HUES6 (cell line): Measurements from ENCODE around the gene CACNA1C.

Experiments used
- H3K27ac ChIP-seq: 2 replicates; pipeline ENCODE4 v1.7.0; 2013; ENCODE audit warnings: low read depth, mild to moderate bottlenecking, low read length, inconsistent platforms
- H3K27me3 ChIP-seq: 2 replicates; pipeline ENCODE4 v1.6.1; 2013; ENCODE audit warnings: low read length; ENCODE audit not compliant: control insufficient read depth, insufficient read depth
- H3K36me3 ChIP-seq: 2 replicates; pipeline ENCODE4 v1.6.1; 2013; ENCODE audit warnings: low read length; ENCODE audit not compliant: control insufficient read depth, insufficient read depth
- H3K4me1 ChIP-seq: 2 replicates; pipeline ENCODE4 v1.6.1; 2013; ENCODE audit warnings: low read length; ENCODE audit not compliant: control insufficient read depth, insufficient read depth
- H3K4me3 ChIP-seq: 2 replicates; pipeline ENCODE4 v1.5.1; 2013; ENCODE audit warnings: low read depth, low read length
- H3K9ac ChIP-seq: one replicate; pipeline ENCODE4 v1.6.1; 2013; ENCODE audit warnings: mild to moderate bottlenecking, low read length
- H3K9me3 ChIP-seq: 2 replicates; pipeline ENCODE4 v1.6.1; 2013; ENCODE audit warnings: low read depth, low read length; ENCODE audit not compliant: control insufficient read depth, insufficient read depth

Gene CACNA1C

DNA sequence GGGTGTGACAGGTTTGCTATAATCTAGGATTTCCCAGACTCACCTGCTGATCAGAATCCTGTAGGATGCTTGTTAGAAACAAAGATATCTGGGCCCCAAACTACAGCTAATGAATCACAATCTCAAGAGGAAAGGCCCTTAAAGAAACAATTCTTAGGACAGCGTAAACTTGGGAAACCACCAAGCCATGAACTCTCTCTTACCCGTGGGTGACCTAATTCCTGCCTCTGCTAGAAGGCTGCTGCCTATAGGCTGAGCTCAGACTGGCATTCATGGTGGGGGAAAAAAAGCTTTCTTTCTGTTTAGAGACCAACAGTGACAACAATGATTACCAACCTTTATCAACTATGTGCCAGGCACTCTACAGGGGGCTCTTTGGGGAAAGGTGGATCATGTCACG lies 528.0 kb downstream of the CACNA1C start:
- Histone ChIP-seq H3K27me3 (peaks cover 45% of the 10 kb centered on the region), H3K9ac (no peak overlapping the region), H3K27ac (no peak overlapping the region), H3K4me1 (no peaks in the 10 kb centered on the region; the same call in 1 of the 2 replicates), H3K9me3 (no peaks in the 10 kb centered on the region), H3K4me3 (no peak overlapping the region), H3K36me3 (no peaks in the 10 kb centered on the region)

DNA sequence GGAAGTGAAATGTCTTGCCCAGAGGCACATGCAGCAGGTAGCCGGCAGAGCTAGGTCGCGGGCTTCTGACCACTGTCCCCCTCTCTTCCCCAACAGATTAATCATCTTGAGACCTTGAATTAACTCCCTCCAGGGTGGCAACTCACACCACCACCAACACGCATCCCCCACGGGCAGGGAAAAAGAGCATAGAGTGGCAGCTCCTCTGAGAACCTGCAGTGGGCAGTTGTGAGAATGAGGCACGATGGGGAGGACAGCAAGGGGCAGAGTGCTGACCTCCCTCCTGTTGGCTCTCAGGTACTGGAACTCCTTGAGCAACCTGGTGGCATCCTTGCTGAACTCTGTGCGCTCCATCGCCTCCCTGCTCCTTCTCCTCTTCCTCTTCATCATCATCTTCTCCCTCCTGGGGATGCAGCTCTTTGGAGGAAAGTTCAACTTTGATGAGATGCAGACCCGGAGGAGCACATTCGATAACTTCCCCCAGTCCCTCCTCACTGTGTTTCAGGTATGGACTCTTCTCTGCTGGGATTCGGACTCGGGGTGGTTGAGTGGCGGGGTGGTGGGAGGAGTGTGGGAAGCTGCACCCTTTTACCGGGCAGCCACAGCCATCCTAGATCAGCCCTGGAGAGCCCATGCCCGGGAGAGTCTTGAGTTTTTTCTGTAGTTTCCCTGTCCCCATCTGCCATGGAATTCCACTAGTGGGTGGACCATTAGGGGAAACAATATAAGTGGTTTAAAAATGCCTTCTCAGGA lies 528.7 kb downstream of the CACNA1C start:
- Histone ChIP-seq H3K36me3 (no peaks in the 10 kb centered on the region), H3K27ac (no peak overlapping the region), H3K9ac (no peak overlapping the region), H3K4me3 (no peak overlapping the region), H3K4me1 (peaks cover 3% of the 10 kb centered on the region; the same call in 1 of the 2 replicates), H3K27me3 (peaks cover 45% of the 10 kb centered on the region), H3K9me3 (no peaks in the 10 kb centered on the region)

DNA sequence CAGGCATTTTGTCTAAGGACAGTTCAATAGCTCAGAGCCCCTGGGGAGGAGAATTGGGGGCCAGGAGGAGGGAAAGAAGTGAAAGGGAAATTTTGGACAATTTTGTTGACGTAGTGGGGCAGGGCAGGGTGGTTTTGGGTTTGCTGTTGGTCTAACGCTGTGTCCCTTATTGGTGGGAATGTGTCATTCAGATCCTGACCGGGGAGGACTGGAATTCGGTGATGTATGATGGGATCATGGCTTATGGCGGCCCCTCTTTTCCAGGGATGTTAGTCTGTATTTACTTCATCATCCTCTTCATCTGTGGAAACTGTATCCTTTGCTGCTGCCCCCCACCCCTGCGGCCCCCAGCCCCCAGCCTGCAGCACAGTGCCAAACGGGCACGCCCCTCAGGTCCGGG lies 529.8 kb downstream of the CACNA1C start:
- H3K4me3 ChIP-seq, result no peak overlapping the region
- H3K9ac ChIP-seq, result no peak overlapping the region
- H3K9me3 ChIP-seq, result no peaks in the 10 kb centered on the region
- peaks cover 8% of the 10 kb centered on the region; the same call in 1 of the 2 replicates for H3K4me1 ChIP-seq
- no peak overlapping the region for H3K27ac ChIP-seq
- H3K27me3 ChIP-seq, result peaks cover 45% of the 10 kb centered on the region
- no peaks in the 10 kb centered on the region for H3K36me3 ChIP-seq

DNA sequence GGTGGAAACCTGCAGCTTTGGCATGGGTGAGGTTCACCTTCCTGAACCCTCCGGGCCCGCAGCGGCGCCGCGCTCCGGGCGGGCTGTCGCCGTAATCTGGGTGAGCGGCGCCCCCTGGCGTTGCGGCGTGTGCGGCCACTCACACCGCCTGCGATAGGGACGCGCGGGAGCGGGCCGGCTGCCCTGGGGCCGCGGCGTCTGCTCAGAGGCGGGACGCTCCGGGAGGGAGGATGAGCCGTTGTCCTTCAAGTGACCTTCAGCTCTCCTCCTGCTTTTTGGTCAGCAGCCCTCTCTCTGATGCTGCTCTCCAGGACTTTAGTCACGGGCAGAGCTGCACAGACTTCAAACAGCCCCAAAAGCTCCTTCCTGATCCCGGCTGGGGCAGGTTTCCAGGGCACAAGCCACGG lies 530.3 kb downstream of the CACNA1C start:
- peaks cover 8% of the 10 kb centered on the region; the same call in 1 of the 2 replicates for H3K4me1 ChIP-seq
- no peaks in the 10 kb centered on the region for H3K36me3 ChIP-seq
- H3K27me3 ChIP-seq, result peaks cover 45% of the 10 kb centered on the region
- H3K4me3 ChIP-seq, result no peak overlapping the region
- H3K9me3 ChIP-seq, result no peaks in the 10 kb centered on the region
- no peak overlapping the region for H3K9ac ChIP-seq
- H3K27ac ChIP-seq, result no peak overlapping the region

DNA sequence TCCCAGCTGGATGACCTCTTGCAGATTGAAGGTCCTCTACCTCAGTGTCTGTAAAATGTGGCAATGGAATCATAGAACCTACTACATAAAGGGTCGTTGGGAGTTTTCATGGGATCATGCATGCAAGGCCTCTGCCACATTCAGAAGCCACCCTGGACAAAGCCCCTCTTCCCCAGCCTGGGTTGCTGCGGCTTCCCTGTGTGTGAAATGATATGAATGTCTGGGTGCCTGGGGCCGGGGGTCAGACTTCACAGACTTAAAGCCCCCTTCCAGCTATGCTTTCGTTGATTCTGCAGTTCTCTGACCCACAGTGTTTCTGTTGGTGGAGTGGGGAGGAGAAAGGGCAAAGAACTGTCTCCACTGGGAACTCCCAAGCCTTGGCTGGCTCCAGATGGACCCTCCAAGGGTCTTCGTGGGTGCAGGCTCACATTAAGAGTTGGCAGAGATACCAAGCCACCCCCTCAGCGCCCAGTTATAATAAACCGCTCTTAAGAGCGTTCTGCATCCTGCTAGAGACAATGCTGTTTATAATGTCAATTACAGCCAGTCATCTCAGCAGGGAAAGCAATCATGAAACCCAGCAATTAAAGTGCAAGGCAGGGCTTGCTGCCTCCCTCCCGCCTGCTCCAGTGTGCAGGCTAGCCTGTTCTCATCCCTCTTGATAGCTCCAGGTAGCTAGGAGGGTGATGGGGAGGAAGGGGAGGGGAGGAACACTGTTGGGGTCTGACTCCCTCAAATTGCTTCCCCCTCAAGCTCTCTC lies 531.0 kb downstream of the CACNA1C start:
- peaks cover 8% of the 10 kb centered on the region; the same call in 1 of the 2 replicates for H3K4me1 ChIP-seq
- no peaks in the 10 kb centered on the region for H3K9me3 ChIP-seq
- H3K4me3 ChIP-seq, result no peak overlapping the region
- peaks cover 45% of the 10 kb centered on the region for H3K27me3 ChIP-seq
- no peaks in the 10 kb centered on the region for H3K36me3 ChIP-seq
- no peak overlapping the region for H3K27ac ChIP-seq
- no peak overlapping the region for H3K9ac ChIP-seq

DNA sequence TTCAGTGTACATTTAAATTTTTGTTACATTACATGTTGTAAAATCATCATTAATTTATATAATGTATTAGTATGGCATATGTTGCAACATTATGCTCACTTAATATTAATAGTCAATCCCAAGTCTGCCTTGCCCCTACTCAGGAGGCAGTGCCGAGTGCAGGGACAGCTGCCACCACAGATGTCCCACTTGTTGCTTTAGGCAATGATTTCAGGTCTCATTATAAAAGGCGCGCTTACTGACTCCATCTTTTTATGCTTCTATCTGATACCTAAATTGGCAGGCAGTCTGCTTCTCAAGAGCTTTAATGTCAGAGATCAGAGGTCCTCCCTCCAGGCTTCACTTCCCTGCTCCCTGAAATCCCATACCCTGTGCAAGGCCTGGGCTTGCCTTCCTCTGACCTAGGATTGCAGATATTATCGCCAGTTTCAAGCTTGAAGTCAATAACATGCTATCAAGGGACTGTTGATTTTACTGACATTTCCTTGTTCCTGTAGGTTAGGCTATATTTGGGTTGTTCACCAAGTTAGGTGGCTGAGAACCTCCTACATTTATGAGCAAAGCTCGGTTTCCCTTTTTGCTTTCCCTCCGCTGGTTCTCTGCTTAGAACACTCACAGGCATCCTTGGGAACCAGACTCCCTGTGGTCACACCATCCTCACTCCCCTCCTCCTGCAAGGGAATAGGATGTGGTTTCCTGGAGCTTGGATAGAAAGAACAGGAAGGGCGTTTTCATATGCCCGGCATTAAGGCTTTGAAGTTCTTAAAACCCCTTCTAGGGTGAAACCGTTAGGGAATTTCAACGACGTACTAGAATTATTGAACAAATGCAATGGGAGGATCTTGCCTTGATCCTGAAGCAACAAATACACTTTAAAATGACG lies 533.6 kb downstream of the CACNA1C start:
- peaks cover 39% of the 10 kb centered on the region for H3K27me3 ChIP-seq
- 0 out of 2 replicates have a peak, but pooled peaks cover under 1% of the 10 kb centered on the region for H3K9me3 ChIP-seq
- peaks cover 8% of the 10 kb centered on the region; the same call in 1 of the 2 replicates for H3K4me1 ChIP-seq
- H3K9ac ChIP-seq, result no peak overlapping the region
- H3K36me3 ChIP-seq, result no peaks in the 10 kb centered on the region
- H3K4me3 ChIP-seq, result no peak overlapping the region
- H3K27ac ChIP-seq, result no peak overlapping the region

DNA sequence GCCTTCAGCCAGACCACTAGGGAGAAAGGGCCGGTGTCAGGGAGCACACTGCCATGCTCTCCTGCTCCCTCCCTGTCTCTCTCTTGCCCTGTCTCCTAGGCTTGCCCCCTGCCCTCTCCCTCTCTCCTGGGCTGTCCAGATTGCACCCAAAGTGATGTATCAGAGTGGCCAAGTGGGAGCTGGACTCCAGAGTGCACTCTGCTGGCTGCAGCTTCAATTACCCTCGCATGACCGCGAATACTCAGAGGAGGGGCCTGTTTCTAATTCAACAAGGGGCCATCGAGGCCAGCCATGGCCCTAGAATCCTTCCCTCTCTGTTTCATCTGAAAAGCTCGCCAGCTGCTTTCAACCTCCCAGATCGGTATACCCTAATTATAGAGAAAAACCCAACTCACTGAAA lies 535.6 kb downstream of the CACNA1C start:
- Histone ChIP-seq H3K4me3 (no peak overlapping the region), H3K36me3 (no peaks in the 10 kb centered on the region), H3K9me3 (peaks cover 11% of the 10 kb centered on the region), H3K4me1 (peaks cover 8% of the 10 kb centered on the region; the same call in 1 of the 2 replicates), H3K27me3 (peaks cover 23% of the 10 kb centered on the region), H3K27ac (no peak overlapping the region), H3K9ac (no peak overlapping the region)

DNA sequence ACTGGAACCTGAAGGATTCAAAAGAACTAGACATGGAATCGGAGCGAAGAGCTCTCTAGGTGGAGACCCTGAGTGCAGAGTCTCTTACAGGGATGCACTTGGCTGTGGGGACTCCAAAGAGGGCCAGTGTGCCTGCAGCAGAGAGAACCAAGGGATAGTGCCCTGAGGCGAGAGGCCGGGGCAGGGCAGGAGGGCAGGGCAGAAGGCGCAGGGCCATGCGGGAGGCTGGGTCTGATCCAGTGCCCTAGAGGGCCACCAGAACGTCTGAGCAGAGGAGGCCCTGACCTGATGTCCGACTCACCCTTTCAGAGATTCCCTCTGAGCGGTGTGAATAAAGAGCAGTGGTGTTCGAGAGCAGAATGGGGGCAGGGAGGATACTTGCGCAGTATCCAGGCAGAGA lies 536.6 kb downstream of the CACNA1C start:
- peaks cover 8% of the 10 kb centered on the region; the same call in 1 of the 2 replicates for H3K4me1 ChIP-seq

DNA sequence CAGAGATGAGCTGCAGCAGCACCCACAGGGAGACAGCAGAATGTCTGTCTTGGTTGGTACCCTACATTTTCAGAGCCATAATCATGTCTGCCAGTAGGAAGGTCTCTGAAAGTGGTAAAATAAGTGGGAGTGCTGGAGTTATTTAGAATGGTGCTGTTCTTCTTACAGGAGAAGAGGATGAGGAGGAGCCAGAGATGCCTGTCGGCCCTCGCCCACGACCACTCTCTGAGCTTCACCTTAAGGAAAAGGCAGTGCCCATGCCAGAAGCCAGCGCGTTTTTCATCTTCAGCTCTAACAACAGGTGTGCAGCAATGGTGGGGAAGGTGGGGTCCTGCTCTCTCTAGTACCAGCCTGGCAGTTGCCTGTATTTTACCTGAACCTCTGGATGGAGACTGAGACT lies 540.3 kb downstream of the CACNA1C start:
- H3K27ac ChIP-seq, result no peak overlapping the region
- H3K36me3 ChIP-seq, result no peaks in the 10 kb centered on the region
- H3K9me3 ChIP-seq, result peaks cover 21% of the 10 kb centered on the region
- no peak overlapping the region for H3K4me3 ChIP-seq
- H3K9ac ChIP-seq, result no peak overlapping the region
- H3K4me1 ChIP-seq, result no peaks in the 10 kb centered on the region
- no peaks in the 10 kb centered on the region for H3K27me3 ChIP-seq

More for the DNA sequence above, 536.6 kb downstream of the CACNA1C start:
- Histone ChIP-seq H3K27ac (no peak overlapping the region), H3K27me3 (peaks cover 12% of the 10 kb centered on the region), H3K9ac (no peak overlapping the region), H3K36me3 (no peaks in the 10 kb centered on the region), H3K9me3 (peaks cover 15% of the 10 kb centered on the region), H3K4me3 (no peak overlapping the region)

DNA sequence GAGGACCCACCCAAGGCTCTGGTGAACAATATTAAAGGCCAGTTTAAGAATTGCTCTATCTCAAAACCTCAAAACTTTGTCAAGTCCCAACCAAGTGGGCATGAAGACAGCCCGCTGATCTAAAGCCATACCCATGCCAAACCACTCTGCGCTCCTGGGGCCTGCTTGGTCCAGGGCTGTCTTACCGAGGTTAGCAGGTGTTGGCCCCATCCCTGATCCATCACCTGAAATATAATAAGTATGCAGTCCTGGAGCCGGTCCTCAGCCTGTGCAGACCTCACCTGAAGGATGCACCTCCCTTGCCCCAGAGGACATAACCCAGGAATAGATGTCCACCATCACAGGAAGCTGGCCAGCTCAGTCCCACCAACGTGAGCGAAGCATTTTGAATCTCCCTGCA lies 543.7 kb downstream of the CACNA1C start:
- H3K27ac ChIP-seq, result no peak overlapping the region
- H3K9me3 ChIP-seq, result peaks cover 20% of the 10 kb centered on the region
- no peaks in the 10 kb centered on the region for H3K27me3 ChIP-seq
- no peak overlapping the region for H3K9ac ChIP-seq
- H3K36me3 ChIP-seq, result no peaks in the 10 kb centered on the region
- no peaks in the 10 kb centered on the region; the same call in 1 of the 2 replicates for H3K4me1 ChIP-seq
- no peak overlapping the region for H3K4me3 ChIP-seq
